ENCODE data around the gene CORIN.

- no peak for TF ChIP-seq CTCF (IDR thresholded peaks at IDR 0.05)
- TF ChIP-seq POLR2A (IDR thresholded peaks at IDR 0.05): no peak
Measured at GRCh38 chr4:47741200-47741599, 96.7 kb downstream of the CORIN start.
